WTC11 (cell line): ENCODE data around the gene OSBPL6. TPM values are rescaled to one million over a fixed set of nuclear protein-coding genes. Genes with fewer than 3 reads are reported as not detected.
"Not testable (repeated sequence)": the region's sequence is repeated elsewhere in the genome, so short reads cannot be mapped to it uniquely, and the experiment has no call there.

ENCODE experiments used
- ATAC-seq: fragments of 200-7000 bp; cut with Tn5 transposase; 2 replicates; pipeline ENCODE4 v1.10.0; 2021; ENCODE audit warnings: mild to moderate bottlenecking, moderate library complexity
- CTCF ChIA-PET: fragments of 300-600 bp; sonication (Branson Sonifier 250); formaldehyde crosslinking; loops from one replicate; lab custom pipeline; 2021; ENCODE audit warnings: antibody characterized with exemption; lab: Charles Lee
- POLR2A ChIA-PET: fragments of 350-600 bp; sonication (Branson Sonifier 250); formaldehyde crosslinking; loops from one replicate; lab custom pipeline; 2021; ENCODE audit warnings: antibody characterized with exemption; lab: Charles Lee
- DNase-seq: peaks from one replicate; pipeline ENCODE4 v3.0.0; 2021; ENCODE audit warnings: low spot score
- H3K27ac Mint-ChIP-seq: 2 replicates; pipeline ENCODE4 v1.8.0; 2021; ENCODE audit warnings: mixed read lengths
- H3K27me3 Mint-ChIP-seq: 2 replicates; pipeline ENCODE4 v1.8.0; 2021; ENCODE audit warnings: low read depth, mild to moderate bottlenecking, moderate library complexity, mixed read lengths
- H3K36me3 Mint-ChIP-seq: 2 replicates; pipeline ENCODE4 v1.8.0; 2021; ENCODE audit warnings: mixed read lengths
- H3K4me1 Mint-ChIP-seq: 2 replicates; pipeline ENCODE4 v1.8.0; 2022; ENCODE audit warnings: mixed read lengths
- H3K4me3 Mint-ChIP-seq: 2 replicates; pipeline ENCODE4 v1.8.0; 2021; ENCODE audit warnings: mild to moderate bottlenecking, moderate library complexity, mixed read lengths
- H3K9me3 Mint-ChIP-seq: 2 replicates; pipeline ENCODE4 v1.8.0; 2021; ENCODE audit warnings: mixed read lengths
- ATF1 ChIP-seq: sonication (generic); formaldehyde crosslinking; IDR thresholded peaks from 2 replicates; pipeline ENCODE4 v1.8.1; 2023; ENCODE audit warnings: mild to moderate bottlenecking, moderate library complexity, missing genetic modification reagents
- CBFB ChIP-seq: sonication (generic); formaldehyde crosslinking; IDR thresholded peaks from 2 replicates; pipeline ENCODE4 v1.8.1; 2022; ENCODE audit warnings: mild to moderate bottlenecking, low read depth, missing genetic modification reagents
- IRF2 ChIP-seq: sonication (generic); formaldehyde crosslinking; IDR thresholded peaks from 2 replicates; pipeline ENCODE4 v1.8.0; 2022; ENCODE audit warnings: low read depth, missing genetic modification reagents, borderline replicate concordance
- JAZF1 ChIP-seq: fragments of 250-450 bp; sonication (Bioruptor Pico); IDR thresholded peaks from 2 replicates; pipeline ENCODE4 v1.9.0; 2021; ENCODE audit warnings: moderate library complexity, mild to moderate bottlenecking, inconsistent platforms
- JUN ChIP-seq: sonication (generic); formaldehyde crosslinking; IDR thresholded peaks from 2 replicates; pipeline ENCODE4 v1.8.0; 2023; ENCODE audit warnings: mild to moderate bottlenecking, missing genetic modification reagents
- NFYB ChIP-seq: sonication (generic); formaldehyde crosslinking; conservative IDR thresholded peaks from 2 replicates; pipeline ENCODE4 v1.8.0; 2022; ENCODE audit warnings: low read depth, missing genetic modification reagents
- ZNF219 ChIP-seq: sonication (generic); formaldehyde crosslinking; IDR thresholded peaks from 2 replicates; pipeline ENCODE4 v1.8.0; 2023; ENCODE audit warnings: missing genetic modification reagents, mild to moderate bottlenecking, borderline replicate concordance
- ZNF423 ChIP-seq: fragments of 250-450 bp; sonication (Bioruptor Pico); IDR thresholded peaks from 2 replicates; pipeline ENCODE4 v2.1.2; 2022; ENCODE audit warnings: mild to moderate bottlenecking, moderate library complexity
- total RNA-seq: library from RNA; stranded (reverse); gene quantifications from 3 replicates; pipeline ENCODE4 v1.2.3, GENCODE V29; 2021
- TF ChIP-seq, protein P1 (sequence below): sonication (generic); formaldehyde crosslinking; IDR thresholded peaks from 2 replicates; pipeline ENCODE4 v1.8.1; 2023; ENCODE audit warnings: mild to moderate bottlenecking, missing genetic modification reagents, moderate library complexity
- TF ChIP-seq, protein P2 (sequence below): fragments of 250-450 bp; sonication (Bioruptor Pico); IDR thresholded peaks from 2 replicates; pipeline ENCODE4 v1.9.0; 2021; ENCODE audit warnings: mild to moderate bottlenecking
- TF ChIP-seq, protein P3 (sequence below): sonication (generic); formaldehyde crosslinking; IDR thresholded peaks from 2 replicates; pipeline ENCODE4 v1.8.1; 2022; ENCODE audit warnings: mild to moderate bottlenecking, moderate library complexity, missing genetic modification reagents
- TF ChIP-seq, protein P4 (sequence below): sonication (generic); formaldehyde crosslinking; IDR thresholded peaks from 2 replicates; pipeline ENCODE4 v1.8.1; 2023; ENCODE audit warnings: mild to moderate bottlenecking, missing genetic modification reagents, moderate library complexity
- TF ChIP-seq, protein P5 (sequence below): sonication (generic); formaldehyde crosslinking; IDR thresholded peaks from 2 replicates; pipeline ENCODE4 v1.8.1; 2023; ENCODE audit warnings: mild to moderate bottlenecking, missing genetic modification reagents, borderline replicate concordance
- TF ChIP-seq, protein P6 (sequence below): fragments of 250-450 bp; sonication (Bioruptor Pico); conservative IDR thresholded peaks from 2 replicates; pipeline ENCODE4 v1.9.0; 2021; ENCODE audit warnings: mild to moderate bottlenecking

OSBPL6 gene
- total RNA-seq, 1 experiment from 2014 or later: 9.2 TPM

DNA sequence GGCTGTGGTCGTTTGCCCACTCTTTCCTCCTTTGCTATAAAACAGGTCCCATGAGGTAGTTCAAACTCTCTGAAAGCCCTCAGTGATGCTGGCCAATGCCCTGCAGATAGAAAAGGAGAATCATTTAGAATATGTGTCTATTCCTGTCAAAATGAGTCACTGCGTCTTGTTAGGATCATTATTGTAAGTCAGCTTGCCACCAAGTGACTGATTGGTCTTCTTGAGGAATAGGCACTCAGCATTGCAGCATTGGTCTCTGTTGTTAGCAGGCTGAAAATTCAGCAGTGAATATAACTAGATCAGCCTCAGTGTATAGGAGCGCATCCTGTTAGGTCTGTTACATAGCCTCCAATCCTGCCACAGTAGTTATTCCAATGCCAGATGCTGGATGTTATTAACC lies 227.8 kb downstream of the OSBPL6 start (continued):
- TF ChIP-seq, protein P1, sequence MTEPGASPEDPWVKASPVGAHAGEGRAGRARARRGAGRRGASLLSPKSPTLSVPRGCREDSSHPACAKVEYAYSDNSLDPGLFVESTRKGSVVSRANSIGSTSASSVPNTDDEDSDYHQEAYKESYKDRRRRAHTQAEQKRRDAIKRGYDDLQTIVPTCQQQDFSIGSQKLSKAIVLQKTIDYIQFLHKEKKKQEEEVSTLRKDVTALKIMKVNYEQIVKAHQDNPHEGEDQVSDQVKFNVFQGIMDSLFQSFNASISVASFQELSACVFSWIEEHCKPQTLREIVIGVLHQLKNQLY (CRISPR knock-in tag): no peak
- no peak for TF ChIP-seq JUN (CRISPR knock-in tag)

DNA sequence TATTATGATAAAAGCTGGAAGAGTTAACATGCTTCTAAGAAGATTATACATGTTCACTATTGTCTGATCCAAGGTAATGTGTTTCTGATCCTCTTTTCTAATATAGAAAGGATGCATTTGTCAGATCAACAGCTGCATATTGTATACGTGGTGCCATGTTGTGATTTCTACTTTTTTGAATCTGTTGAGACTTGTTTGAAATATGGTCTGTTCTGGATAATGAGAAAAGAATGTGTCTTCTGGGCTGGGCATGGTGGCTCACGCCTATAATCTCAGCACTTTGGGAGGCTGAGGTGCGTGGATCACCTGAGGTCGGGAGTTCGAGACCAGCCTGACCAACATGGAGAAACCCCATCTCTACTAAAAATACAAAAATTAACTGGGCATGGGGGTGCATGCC lies 229.4 kb downstream of the OSBPL6 start:
- H3K27me3 Mint-ChIP-seq, POLR2A ChIA-PET, CTCF ChIA-PET, H3K27ac Mint-ChIP-seq, H3K4me3 Mint-ChIP-seq, DNase-seq, H3K4me1 Mint-ChIP-seq, ATAC-seq: not testable (repeated sequence)
- Mint-ChIP-seq H3K36me3 (peaks cover 23% of the 10 kb centered on the region), H3K9me3 (peaks cover 19% of the 10 kb centered on the region)

DNA sequence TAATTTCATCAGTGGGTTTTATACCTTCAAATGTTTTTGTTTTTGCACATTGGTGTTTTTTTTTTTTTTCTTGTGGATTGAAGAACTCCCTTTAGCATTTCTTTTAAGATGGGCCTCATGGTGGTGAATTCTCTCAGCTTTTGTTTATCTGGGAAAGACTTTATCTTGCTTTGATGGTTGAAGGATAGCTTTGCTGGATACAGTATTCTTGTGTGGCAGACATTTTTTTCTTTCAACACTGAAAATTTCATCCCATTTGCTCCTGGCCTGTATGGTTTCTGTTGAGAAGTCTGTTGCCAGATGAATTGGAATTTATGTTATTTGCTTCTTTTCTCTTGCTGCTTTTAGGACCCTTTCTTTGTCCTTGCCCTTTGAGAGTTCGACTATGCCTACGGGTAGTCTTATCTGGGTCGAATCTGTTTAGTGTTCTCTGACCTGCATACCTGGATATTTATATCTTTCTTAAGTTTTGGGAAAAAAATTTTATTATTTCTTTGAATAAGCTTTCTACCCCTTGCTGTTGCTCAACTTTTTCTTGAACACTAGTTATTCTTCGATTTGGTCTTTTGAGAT lies 231.0 kb downstream of the OSBPL6 start:
- POLR2A ChIA-PET: interaction anchor here (0.7 kb wide), 2 partner anchors 56 to 68 kb away, joined by 3 to 4 read pairs; no protein-coding TSS in a partner anchor
- peaks cover 27% of the 10 kb centered on the region for H3K36me3 Mint-ChIP-seq

More for the DNA sequence above, 231.0 kb downstream of the OSBPL6 start:
- no peak overlapping the region for H3K27ac Mint-ChIP-seq
- TF ChIP-seq JAZF1 (CRISPR knock-in tag): no peak
- no peak for TF ChIP-seq IRF2
- TF ChIP-seq ZNF219 (CRISPR knock-in tag): no peak
- TF ChIP-seq, protein P2, sequence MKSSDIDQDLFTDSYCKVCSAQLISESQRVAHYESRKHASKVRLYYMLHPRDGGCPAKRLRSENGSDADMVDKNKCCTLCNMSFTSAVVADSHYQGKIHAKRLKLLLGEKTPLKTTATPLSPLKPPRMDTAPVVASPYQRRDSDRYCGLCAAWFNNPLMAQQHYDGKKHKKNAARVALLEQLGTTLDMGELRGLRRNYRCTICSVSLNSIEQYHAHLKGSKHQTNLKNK: no peak
- no peak for TF ChIP-seq ZNF423 (CRISPR knock-in tag)
- no peak for TF ChIP-seq NFYB (CRISPR knock-in tag)
- TF ChIP-seq, protein P3, sequence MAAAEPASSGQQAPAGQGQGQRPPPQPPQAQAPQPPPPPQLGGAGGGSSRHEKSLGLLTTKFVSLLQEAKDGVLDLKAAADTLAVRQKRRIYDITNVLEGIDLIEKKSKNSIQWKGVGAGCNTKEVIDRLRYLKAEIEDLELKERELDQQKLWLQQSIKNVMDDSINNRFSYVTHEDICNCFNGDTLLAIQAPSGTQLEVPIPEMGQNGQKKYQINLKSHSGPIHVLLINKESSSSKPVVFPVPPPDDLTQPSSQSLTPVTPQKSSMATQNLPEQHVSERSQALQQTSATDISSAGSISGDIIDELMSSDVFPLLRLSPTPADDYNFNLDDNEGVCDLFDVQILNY (CRISPR knock-in tag): no peak
- TF ChIP-seq, protein P4, sequence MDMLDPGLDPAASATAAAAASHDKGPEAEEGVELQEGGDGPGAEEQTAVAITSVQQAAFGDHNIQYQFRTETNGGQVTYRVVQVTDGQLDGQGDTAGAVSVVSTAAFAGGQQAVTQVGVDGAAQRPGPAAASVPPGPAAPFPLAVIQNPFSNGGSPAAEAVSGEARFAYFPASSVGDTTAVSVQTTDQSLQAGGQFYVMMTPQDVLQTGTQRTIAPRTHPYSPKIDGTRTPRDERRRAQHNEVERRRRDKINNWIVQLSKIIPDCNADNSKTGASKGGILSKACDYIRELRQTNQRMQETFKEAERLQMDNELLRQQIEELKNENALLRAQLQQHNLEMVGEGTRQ: no peak
- TF ChIP-seq CBFB (CRISPR knock-in tag): no peak
- TF ChIP-seq, protein P5, sequence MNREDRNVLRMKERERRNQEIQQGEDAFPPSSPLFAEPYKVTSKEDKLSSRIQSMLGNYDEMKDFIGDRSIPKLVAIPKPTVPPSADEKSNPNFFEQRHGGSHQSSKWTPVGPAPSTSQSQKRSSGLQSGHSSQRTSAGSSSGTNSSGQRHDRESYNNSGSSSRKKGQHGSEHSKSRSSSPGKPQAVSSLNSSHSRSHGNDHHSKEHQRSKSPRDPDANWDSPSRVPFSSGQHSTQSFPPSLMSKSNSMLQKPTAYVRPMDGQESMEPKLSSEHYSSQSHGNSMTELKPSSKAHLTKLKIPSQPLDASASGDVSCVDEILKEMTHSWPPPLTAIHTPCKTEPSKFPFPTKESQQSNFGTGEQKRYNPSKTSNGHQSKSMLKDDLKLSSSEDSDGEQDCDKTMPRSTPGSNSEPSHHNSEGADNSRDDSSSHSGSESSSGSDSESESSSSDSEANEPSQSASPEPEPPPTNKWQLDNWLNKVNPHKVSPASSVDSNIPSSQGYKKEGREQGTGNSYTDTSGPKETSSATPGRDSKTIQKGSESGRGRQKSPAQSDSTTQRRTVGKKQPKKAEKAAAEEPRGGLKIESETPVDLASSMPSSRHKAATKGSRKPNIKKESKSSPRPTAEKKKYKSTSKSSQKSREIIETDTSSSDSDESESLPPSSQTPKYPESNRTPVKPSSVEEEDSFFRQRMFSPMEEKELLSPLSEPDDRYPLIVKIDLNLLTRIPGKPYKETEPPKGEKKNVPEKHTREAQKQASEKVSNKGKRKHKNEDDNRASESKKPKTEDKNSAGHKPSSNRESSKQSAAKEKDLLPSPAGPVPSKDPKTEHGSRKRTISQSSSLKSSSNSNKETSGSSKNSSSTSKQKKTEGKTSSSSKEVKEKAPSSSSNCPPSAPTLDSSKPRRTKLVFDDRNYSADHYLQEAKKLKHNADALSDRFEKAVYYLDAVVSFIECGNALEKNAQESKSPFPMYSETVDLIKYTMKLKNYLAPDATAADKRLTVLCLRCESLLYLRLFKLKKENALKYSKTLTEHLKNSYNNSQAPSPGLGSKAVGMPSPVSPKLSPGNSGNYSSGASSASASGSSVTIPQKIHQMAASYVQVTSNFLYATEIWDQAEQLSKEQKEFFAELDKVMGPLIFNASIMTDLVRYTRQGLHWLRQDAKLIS (CRISPR knock-in tag): no peak
- TF ChIP-seq ATF1 (CRISPR knock-in tag): no peak
- TF ChIP-seq, protein P6, sequence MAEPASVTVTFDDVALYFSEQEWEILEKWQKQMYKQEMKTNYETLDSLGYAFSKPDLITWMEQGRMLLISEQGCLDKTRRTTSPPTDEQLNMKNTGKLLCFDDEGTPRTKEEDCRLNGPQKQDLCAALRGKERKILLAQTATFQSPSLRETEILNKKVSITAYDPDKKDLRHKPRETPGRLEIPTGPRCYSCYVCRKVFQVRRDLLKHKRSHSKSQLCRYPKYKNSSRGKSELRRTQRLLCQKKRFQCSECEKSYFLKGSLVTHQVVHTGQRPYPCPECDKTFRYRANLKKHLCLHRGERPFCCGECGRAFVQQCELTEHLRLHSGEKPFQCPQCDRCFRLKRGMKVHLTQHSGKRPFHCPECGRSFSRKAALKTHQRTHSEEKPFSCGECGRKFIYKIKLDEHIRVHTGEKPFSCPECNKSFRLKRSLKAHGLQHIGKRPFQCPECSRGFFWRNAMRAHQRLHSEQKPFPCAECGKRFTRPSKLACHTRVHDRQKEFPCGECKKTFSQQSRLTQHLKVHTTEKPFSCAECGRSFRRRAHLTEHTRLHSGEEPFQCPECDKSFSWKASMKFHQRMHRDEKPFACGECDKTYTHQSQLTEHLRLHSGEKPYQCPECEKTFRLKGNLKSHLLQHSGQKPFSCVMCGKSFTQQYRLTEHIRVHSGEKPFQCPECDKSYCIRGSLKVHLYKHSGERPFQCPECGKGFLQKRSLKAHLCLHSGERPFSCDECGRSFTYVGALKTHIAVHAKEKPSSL (CRISPR knock-in tag): no peak
- H3K4me3 Mint-ChIP-seq: no peak overlapping the region
- DNase-seq (no peak), ATAC-seq (no peak)
- H3K4me1 Mint-ChIP-seq: no peaks in the 10 kb centered on the region
- CTCF ChIA-PET: interaction anchor here (1.1 kb wide), 1 partner anchor 10 kb away, joined by 3 read pairs; no protein-coding TSS in a partner anchor
- H3K27me3 Mint-ChIP-seq: no peaks in the 10 kb centered on the region
- peaks cover 19% of the 10 kb centered on the region for H3K9me3 Mint-ChIP-seq
